ENCODE measurements around the gene GPBP1L1. TPM values are rescaled to one million over a fixed set of nuclear protein-coding genes. Genes with fewer than 3 reads are reported as not detected.
A peak's percentile ranks its signal among the peaks of the same experiment; 100 is the strongest.

GPBP1L1 gene
- total and polyA plus RNA-seq, 2 of the 13 experiments (the other 11 are each of a cell fraction or from before 2014, with no cell fraction given), result 45.9 to 86.1 TPM

DNA sequence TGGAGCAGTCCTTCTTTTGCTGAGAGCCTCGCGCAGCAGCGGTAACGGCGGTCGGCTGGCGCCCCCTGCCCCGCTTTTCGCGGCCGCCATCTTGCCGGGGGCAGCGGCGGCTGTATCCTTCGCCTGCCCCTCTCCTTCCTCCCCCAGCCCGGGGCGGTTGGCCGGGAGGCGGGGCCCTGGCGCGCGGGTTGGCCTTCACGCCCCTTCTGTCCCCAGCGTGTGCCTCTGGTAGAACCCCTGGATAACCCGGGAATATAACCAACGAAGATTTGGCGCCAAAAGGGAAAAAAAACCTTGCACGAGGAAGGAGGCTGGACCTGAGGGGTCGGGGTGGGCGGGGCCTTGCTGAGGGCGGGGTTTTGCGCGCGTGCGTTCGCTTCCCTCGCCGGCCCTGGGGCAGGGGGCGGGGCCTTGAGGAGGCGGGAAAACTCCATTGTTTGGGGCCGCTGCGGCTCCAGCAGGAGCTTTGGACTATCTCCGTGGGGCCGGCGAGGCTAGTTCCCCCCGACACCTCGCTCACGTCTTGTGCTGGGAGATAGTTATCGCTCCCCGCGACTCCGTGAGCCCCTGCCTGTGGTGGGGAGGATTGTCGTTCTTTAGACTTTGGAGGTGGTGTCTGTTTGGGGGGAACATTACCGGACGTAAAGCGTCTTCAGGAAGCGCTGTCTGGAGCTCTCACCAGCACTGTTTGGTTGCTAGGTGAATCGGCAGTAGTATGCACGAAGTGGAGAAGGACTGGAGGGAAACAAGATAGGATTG, 101.8 kb downstream of the GPBP1L1 start (continued):
- no peak for TF ChIP-seq ZNF30 (CRISPR knock-in tag; IDR thresholded peaks at IDR 0.05)
- TF ChIP-seq ZNF670 (CRISPR knock-in tag; IDR thresholded peaks at IDR 0.05; ENCODE audit: borderline replicate concordance), result no peak
- TF ChIP-seq, protein P1, sequence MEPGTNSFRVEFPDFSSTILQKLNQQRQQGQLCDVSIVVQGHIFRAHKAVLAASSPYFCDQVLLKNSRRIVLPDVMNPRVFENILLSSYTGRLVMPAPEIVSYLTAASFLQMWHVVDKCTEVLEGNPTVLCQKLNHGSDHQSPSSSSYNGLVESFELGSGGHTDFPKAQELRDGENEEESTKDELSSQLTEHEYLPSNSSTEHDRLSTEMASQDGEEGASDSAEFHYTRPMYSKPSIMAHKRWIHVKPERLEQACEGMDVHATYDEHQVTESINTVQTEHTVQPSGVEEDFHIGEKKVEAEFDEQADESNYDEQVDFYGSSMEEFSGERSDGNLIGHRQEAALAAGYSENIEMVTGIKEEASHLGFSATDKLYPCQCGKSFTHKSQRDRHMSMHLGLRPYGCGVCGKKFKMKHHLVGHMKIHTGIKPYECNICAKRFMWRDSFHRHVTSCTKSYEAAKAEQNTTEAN (CRISPR knock-in tag; conservative IDR thresholded peaks at IDR 0.05), result no peak
- no peak for TF ChIP-seq THAP11 (CRISPR knock-in tag; IDR thresholded peaks at IDR 0.05)
- TF ChIP-seq ZNF788 (CRISPR knock-in tag; IDR thresholded peaks at IDR 0.05; ENCODE audit: borderline replicate concordance), result no peak
- no peak for TF ChIP-seq FOSL1 (CRISPR knock-in tag; IDR thresholded peaks at IDR 0.05; ENCODE audit: borderline replicate concordance)
- TF ChIP-seq ZNF543 (CRISPR knock-in tag; IDR thresholded peaks at IDR 0.05), result no peak; the same call in 1 of the 2 replicates
- TF ChIP-seq GTF2F1 (IDR thresholded peaks at IDR 0.05; ENCODE audit: low read length), result no peak
- TF ChIP-seq ZNF124 (CRISPR knock-in tag; IDR thresholded peaks at IDR 0.05), result no peak
- TF ChIP-seq NFKB2 (CRISPR knock-in tag; IDR thresholded peaks at IDR 0.05; ENCODE audit: borderline replicate concordance), result peak; percentile 15; the same call in 1 of the 2 replicates
- TF ChIP-seq ZNF790 (CRISPR knock-in tag; IDR thresholded peaks at IDR 0.05; ENCODE audit: borderline replicate concordance), result peak; percentile 32; the same call in 1 of the 2 replicates
- TF ChIP-seq SP1 (IDR thresholded peaks at IDR 0.05), result no peak
- TF ChIP-seq SP1 (CRISPR knock-in tag; IDR thresholded peaks at IDR 0.05), result peak; percentile 82
- TF ChIP-seq RELA (CRISPR knock-in tag; IDR thresholded peaks at IDR 0.05), result no peak
- TF ChIP-seq TOPORS (CRISPR knock-in tag; IDR thresholded peaks at IDR 0.05), result 0 out of 2 replicates have a peak, but pooled peaks have one; percentile 68
- TF ChIP-seq ZNF354B (CRISPR knock-in tag; IDR thresholded peaks at IDR 0.05), result 0 out of 2 replicates have a peak, but pooled peaks have one; percentile 30
- TF ChIP-seq POLR2A (IDR thresholded peaks at IDR 0.05; ENCODE audit: insufficient read depth in 1 of 2, low read depth in 2 of 2, low read length in 2 of 2), result 0 out of 4 replicates have a peak, but pooled peaks of 1 of the 2 experiments have one; percentile 31
- TF ChIP-seq SP2 (CRISPR knock-in tag; IDR thresholded peaks at IDR 0.05), result no peak
- TF ChIP-seq, protein P2, sequence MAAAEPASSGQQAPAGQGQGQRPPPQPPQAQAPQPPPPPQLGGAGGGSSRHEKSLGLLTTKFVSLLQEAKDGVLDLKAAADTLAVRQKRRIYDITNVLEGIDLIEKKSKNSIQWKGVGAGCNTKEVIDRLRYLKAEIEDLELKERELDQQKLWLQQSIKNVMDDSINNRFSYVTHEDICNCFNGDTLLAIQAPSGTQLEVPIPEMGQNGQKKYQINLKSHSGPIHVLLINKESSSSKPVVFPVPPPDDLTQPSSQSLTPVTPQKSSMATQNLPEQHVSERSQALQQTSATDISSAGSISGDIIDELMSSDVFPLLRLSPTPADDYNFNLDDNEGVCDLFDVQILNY (CRISPR knock-in tag; conservative IDR thresholded peaks at IDR 0.05), result peak; percentile 96
- TF ChIP-seq ZBTB7B (CRISPR knock-in tag; IDR thresholded peaks at IDR 0.05), result no peak
- no peak for TF ChIP-seq ZSCAN9 (CRISPR knock-in tag; IDR thresholded peaks at IDR 0.05; ENCODE audit: borderline replicate concordance)
- TF ChIP-seq, protein P3, sequence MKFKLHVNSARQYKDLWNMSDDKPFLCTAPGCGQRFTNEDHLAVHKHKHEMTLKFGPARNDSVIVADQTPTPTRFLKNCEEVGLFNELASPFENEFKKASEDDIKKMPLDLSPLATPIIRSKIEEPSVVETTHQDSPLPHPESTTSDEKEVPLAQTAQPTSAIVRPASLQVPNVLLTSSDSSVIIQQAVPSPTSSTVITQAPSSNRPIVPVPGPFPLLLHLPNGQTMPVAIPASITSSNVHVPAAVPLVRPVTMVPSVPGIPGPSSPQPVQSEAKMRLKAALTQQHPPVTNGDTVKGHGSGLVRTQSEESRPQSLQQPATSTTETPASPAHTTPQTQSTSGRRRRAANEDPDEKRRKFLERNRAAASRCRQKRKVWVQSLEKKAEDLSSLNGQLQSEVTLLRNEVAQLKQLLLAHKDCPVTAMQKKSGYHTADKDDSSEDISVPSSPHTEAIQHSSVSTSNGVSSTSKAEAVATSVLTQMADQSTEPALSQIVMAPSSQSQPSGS (CRISPR knock-in tag; IDR thresholded peaks at IDR 0.05), result peak; percentile 28; the same call in 1 of the 2 replicates
- TF ChIP-seq GABPA (IDR thresholded peaks at IDR 0.05; ENCODE audit: low read depth, low read length), result no peak
- no peak; the same call in 1 of the 2 replicates for TF ChIP-seq GABPA (CRISPR knock-in tag; IDR thresholded peaks at IDR 0.05; ENCODE audit: low read depth)
- peak; percentile 74 for TF ChIP-seq SP4 (CRISPR knock-in tag; IDR thresholded peaks at IDR 0.05)
- TF ChIP-seq ZNF451 (CRISPR knock-in tag; IDR thresholded peaks at IDR 0.05), result 0 out of 2 replicates have a peak, but pooled peaks have one; percentile 37
- TF ChIP-seq RFX3 (CRISPR knock-in tag; IDR thresholded peaks at IDR 0.05), result no peak
- TF ChIP-seq TBL1XR1 (IDR thresholded peaks at IDR 0.05; ENCODE audit: borderline replicate concordance, low read length, partially characterized antibody), result no peak
- TF ChIP-seq ZNF761 (CRISPR knock-in tag; conservative IDR thresholded peaks at IDR 0.05), result no peak
- 0 out of 2 replicates have a peak, but pooled peaks have one; percentile 20 for TF ChIP-seq ZNF768 (CRISPR knock-in tag; IDR thresholded peaks at IDR 0.05)
- no peak for TF ChIP-seq NFIB (CRISPR knock-in tag; IDR thresholded peaks at IDR 0.05; ENCODE audit: borderline replicate concordance)
